ENCODE data around the gene DAZAP1. TPM values are rescaled to one million over a fixed set of nuclear protein-coding genes. Genes with fewer than 3 reads are reported as not detected.

Gene DAZAP1
- total RNA-seq, 1 donor from 2014 or later: 131 TPM

- TF ChIP-seq CTCF (IDR thresholded peaks at IDR 0.05; ENCODE audit: unreplicated experiment): no peak
- peaks cover 53% of the 10 kb centered on the region for H3K27me3 Mint-ChIP-seq (ENCODE audit: low read depth)
These were observed 63.1 kb downstream of the DAZAP1 start for GRCh38 chr19:1470305-1471009.

GRCh38 chr19:1471010-1471514 lies 63.7 kb downstream of the DAZAP1 start:
- Mint-ChIP-seq H3K4me1 (peaks cover 7% of the 10 kb centered on the region), H3K4me3 (peak overlapping the region; percentile 36), H3K27me3 (ENCODE audit: low read depth) (peaks cover 50% of the 10 kb centered on the region), H3K27ac (no peak overlapping the region), H3K36me3 (no peaks in the 10 kb centered on the region), H3K9me3 (no peaks in the 10 kb centered on the region)
- no peak for DNase-seq (ENCODE audit: low spot score in 2 of 2, unreplicated experiment in 2 of 2)
- no peak for TF ChIP-seq CTCF (IDR thresholded peaks at IDR 0.05; ENCODE audit: unreplicated experiment)

More at GRCh38 chr19:1470305-1471009, 63.1 kb downstream of the DAZAP1 start:
- H3K4me1 Mint-ChIP-seq: peaks cover 7% of the 10 kb centered on the region
- no peaks in the 10 kb centered on the region for H3K36me3 Mint-ChIP-seq
- H3K27ac Mint-ChIP-seq: no peak overlapping the region
- peak overlapping the region; percentile 57 for H3K4me3 Mint-ChIP-seq
- no peak for DNase-seq (ENCODE audit: low spot score in 2 of 2, unreplicated experiment in 2 of 2)
- no peaks in the 10 kb centered on the region for H3K9me3 Mint-ChIP-seq

- H3K27ac Mint-ChIP-seq: no peak overlapping the region
- H3K27me3 Mint-ChIP-seq (ENCODE audit: low read depth): peaks cover 49% of the 10 kb centered on the region
- no peak for DNase-seq (ENCODE audit: low spot score in 2 of 2, unreplicated experiment in 2 of 2)
- H3K36me3 Mint-ChIP-seq: no peaks in the 10 kb centered on the region
- H3K4me3 Mint-ChIP-seq: no peak overlapping the region
- no peaks in the 10 kb centered on the region for H3K9me3 Mint-ChIP-seq
- H3K4me1 Mint-ChIP-seq: peaks cover 7% of the 10 kb centered on the region
- TF ChIP-seq CTCF (IDR thresholded peaks at IDR 0.05; ENCODE audit: unreplicated experiment): no peak
These were observed 64.3 kb downstream of the DAZAP1 start for GRCh38 chr19:1471515-1472160.

- Mint-ChIP-seq H3K4me3 (no peak overlapping the region), H3K9me3 (no peaks in the 10 kb centered on the region), H3K36me3 (no peaks in the 10 kb centered on the region), H3K27me3 (ENCODE audit: low read depth) (peaks cover 45% of the 10 kb centered on the region), H3K27ac (no peak overlapping the region), H3K4me1 (peaks cover 7% of the 10 kb centered on the region)
- TF ChIP-seq CTCF (IDR thresholded peaks at IDR 0.05; ENCODE audit: unreplicated experiment): no peak
- no peak for DNase-seq (ENCODE audit: low spot score in 2 of 2, unreplicated experiment in 2 of 2)
These were observed 65.1 kb downstream of the DAZAP1 start for GRCh38 chr19:1472231-1473084.

GRCh38 chr19:1473085-1473851 lies 65.9 kb downstream of the DAZAP1 start:
- TF ChIP-seq CTCF (IDR thresholded peaks at IDR 0.05; ENCODE audit: unreplicated experiment): no peak
- Mint-ChIP-seq H3K4me3 (no peak overlapping the region), H3K27me3 (ENCODE audit: low read depth) (peaks cover 44% of the 10 kb centered on the region), H3K36me3 (no peaks in the 10 kb centered on the region), H3K27ac (no peak overlapping the region), H3K9me3 (no peaks in the 10 kb centered on the region), H3K4me1 (peaks cover 7% of the 10 kb centered on the region)
- no peak for DNase-seq (ENCODE audit: low spot score in 2 of 2, unreplicated experiment in 2 of 2)
